Cardiac septum (tissue), 1 donor: ENCODE results near the gene KIR3DL3. TPM values are rescaled to one million over a fixed set of nuclear protein-coding genes. Genes with fewer than 3 reads are reported as not detected.
"Not testable (repeated sequence)": the region's sequence is repeated elsewhere in the genome, so short reads cannot be mapped to it uniquely, and the experiment has no call there.

ENCODE experiments used
- DNase-seq: peaks from one replicate; pipeline ENCODE4 v3.0.0-alpha.2; 2020; ENCODE audit warnings: low spot score
- intact Hi-C: fragments of 100-400 bp; cut with DNase I; formaldehyde crosslinking; loops from one replicate; pipeline ENCODE4 v1.14.0; 2022
- long read RNA-seq: library from polyadenylated mRNA; unstranded; transcript quantifications from one replicate; pipeline ENCODE4 v2.0.0, GENCODE V29; 2021
- total RNA-seq: library from RNA; stranded (reverse); fragmentation: NEBNext Ultra II Directional; extraction: Animal tissue kit (Norgen Biotek cat#: 25700); gene quantifications from one replicate; pipeline ENCODE4 v1.2.1, GENCODE V29; 2021
- donor health status: DM: no; HTN: no; CAD: no.

The KIR3DL3 gene
- total RNA-seq: not detected
- long read RNA-seq: 0 reads

- no peak for DNase-seq
- intact Hi-C loops: no loop called here
Measured at GRCh38 chr19:54724142-54724541, at the start of gene KIR3DL3. Gene KIR3DL3 (plus strand): TSS chr19:54724442. CDS start chr19:54724497, 55 bp downstream.

GRCh38 chr19:54676210-54676834, 47.9 kb upstream of the KIR3DL3 start:
- DNase-seq: not testable (repeated sequence)
- intact Hi-C loops: loop anchor here (5.0 kb wide), 1 partner anchor 194 kb away; no protein-coding TSS in a partner anchor

GRCh38 chr19:54677217-54677616, 47.0 kb upstream of the KIR3DL3 start:
- intact Hi-C loops: loop anchor here (5.0 kb wide), 1 partner anchor 195 kb away; no protein-coding TSS in a partner anchor
- no peak for DNase-seq

- DNase-seq, intact Hi-C loops: not testable (repeated sequence)
Measured at GRCh38 chr19:54681596-54681995, 42.6 kb upstream of the KIR3DL3 start.

- intact Hi-C loops: no loop called here
- DNase-seq: no peak
Measured at GRCh38 chr19:54682306-54682856, 41.9 kb upstream of the KIR3DL3 start.

GRCh38 chr19:54684527-54684926, 39.7 kb upstream of the KIR3DL3 start:
- no peak for DNase-seq
- intact Hi-C loops: no loop called here

GRCh38 chr19:54691582-54692297, 32.5 kb upstream of the KIR3DL3 start:
- DNase-seq: no peak
- intact Hi-C loops: no loop called here

GRCh38 chr19:54692298-54692615, 32.0 kb upstream of the KIR3DL3 start:
- intact Hi-C loops: no loop called here
- DNase-seq: no peak

- intact Hi-C loops: no loop called here
- DNase-seq: no peak
Measured at GRCh38 chr19:54694648-54695047, 29.6 kb upstream of the KIR3DL3 start.

- DNase-seq: no peak
- intact Hi-C loops: no loop called here
Measured at GRCh38 chr19:54696117-54696548, 28.1 kb upstream of the KIR3DL3 start.

- DNase-seq: no peak
- intact Hi-C loops: no loop called here
Measured at GRCh38 chr19:54696766-54697165, 27.5 kb upstream of the KIR3DL3 start.

- intact Hi-C loops, DNase-seq: not testable (repeated sequence)
Measured at GRCh38 chr19:54697716-54698115, 26.5 kb upstream of the KIR3DL3 start.

- no peak for DNase-seq
- intact Hi-C loops: no loop called here
Measured at GRCh38 chr19:54704928-54705327, 19.3 kb upstream of the KIR3DL3 start.

GRCh38 chr19:54707962-54708361, 16.3 kb upstream of the KIR3DL3 start:
- intact Hi-C loops: no loop called here
- DNase-seq: no peak

- intact Hi-C loops: no loop called here
- no peak for DNase-seq
Measured at GRCh38 chr19:54708781-54709180, 15.5 kb upstream of the KIR3DL3 start.

- DNase-seq: no peak
- intact Hi-C loops: no loop called here
Measured at GRCh38 chr19:54709212-54709948, 14.9 kb upstream of the KIR3DL3 start.

GRCh38 chr19:54709956-54710355, 14.3 kb upstream of the KIR3DL3 start:
- intact Hi-C loops, DNase-seq: not testable (repeated sequence)

- intact Hi-C loops: no loop called here
Measured at GRCh38 chr19:54724644-54725043, 402 bp downstream of the KIR3DL3 start.

GRCh38 chr19:54725321-54725720, 1.1 kb downstream of the KIR3DL3 start:
- intact Hi-C loops: no loop called here

More at GRCh38 chr19:54724644-54725043, 402 bp downstream of the KIR3DL3 start:
- DNase-seq: no peak

GRCh38 chr19:54727562-54727961, 3.3 kb downstream of the KIR3DL3 start:
- intact Hi-C loops: no loop called here
- DNase-seq: no peak

More at GRCh38 chr19:54725321-54725720, 1.1 kb downstream of the KIR3DL3 start:
- no peak for DNase-seq
